Panc1 (cell line): ENCODE measurements around the gene FGA.

Experiments
- POLR2AphosphoS5 ChIP-seq: IDR thresholded peaks from 2 replicates; pipeline ENCODE4 v1.6.1; 2012; ENCODE audit warnings: mild to moderate bottlenecking, low read depth, low read length, moderate library complexity
- TF ChIP-seq, protein P1 (sequence below): fragments of 450-650 bp; IDR thresholded peaks from 2 replicates; pipeline ENCODE4 v1.5.1; 2017; ENCODE audit warnings: mild to moderate bottlenecking
- TF ChIP-seq, protein P2 (sequence below), 2 experiments: IDR thresholded peaks; 2 replicates each; pipeline ENCODE4 v1.6.1; 2011 to 2012; ENCODE audit warnings: low read depth in 2 of 2, control low read depth in 1 of 2, low read length in 1 of 2, mild to moderate bottlenecking in 1 of 2, moderate library complexity in 1 of 2; ENCODE audit not compliant: insufficient read depth in 1 of 2

GRCh38 chr4:154634058-154634457 is 43.5 kb upstream of the FGA start:
- TF ChIP-seq, protein P1, sequence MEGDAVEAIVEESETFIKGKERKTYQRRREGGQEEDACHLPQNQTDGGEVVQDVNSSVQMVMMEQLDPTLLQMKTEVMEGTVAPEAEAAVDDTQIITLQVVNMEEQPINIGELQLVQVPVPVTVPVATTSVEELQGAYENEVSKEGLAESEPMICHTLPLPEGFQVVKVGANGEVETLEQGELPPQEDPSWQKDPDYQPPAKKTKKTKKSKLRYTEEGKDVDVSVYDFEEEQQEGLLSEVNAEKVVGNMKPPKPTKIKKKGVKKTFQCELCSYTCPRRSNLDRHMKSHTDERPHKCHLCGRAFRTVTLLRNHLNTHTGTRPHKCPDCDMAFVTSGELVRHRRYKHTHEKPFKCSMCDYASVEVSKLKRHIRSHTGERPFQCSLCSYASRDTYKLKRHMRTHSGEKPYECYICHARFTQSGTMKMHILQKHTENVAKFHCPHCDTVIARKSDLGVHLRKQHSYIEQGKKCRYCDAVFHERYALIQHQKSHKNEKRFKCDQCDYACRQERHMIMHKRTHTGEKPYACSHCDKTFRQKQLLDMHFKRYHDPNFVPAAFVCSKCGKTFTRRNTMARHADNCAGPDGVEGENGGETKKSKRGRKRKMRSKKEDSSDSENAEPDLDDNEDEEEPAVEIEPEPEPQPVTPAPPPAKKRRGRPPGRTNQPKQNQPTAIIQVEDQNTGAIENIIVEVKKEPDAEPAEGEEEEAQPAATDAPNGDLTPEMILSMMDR, result no peak
- TF ChIP-seq, protein P2, sequence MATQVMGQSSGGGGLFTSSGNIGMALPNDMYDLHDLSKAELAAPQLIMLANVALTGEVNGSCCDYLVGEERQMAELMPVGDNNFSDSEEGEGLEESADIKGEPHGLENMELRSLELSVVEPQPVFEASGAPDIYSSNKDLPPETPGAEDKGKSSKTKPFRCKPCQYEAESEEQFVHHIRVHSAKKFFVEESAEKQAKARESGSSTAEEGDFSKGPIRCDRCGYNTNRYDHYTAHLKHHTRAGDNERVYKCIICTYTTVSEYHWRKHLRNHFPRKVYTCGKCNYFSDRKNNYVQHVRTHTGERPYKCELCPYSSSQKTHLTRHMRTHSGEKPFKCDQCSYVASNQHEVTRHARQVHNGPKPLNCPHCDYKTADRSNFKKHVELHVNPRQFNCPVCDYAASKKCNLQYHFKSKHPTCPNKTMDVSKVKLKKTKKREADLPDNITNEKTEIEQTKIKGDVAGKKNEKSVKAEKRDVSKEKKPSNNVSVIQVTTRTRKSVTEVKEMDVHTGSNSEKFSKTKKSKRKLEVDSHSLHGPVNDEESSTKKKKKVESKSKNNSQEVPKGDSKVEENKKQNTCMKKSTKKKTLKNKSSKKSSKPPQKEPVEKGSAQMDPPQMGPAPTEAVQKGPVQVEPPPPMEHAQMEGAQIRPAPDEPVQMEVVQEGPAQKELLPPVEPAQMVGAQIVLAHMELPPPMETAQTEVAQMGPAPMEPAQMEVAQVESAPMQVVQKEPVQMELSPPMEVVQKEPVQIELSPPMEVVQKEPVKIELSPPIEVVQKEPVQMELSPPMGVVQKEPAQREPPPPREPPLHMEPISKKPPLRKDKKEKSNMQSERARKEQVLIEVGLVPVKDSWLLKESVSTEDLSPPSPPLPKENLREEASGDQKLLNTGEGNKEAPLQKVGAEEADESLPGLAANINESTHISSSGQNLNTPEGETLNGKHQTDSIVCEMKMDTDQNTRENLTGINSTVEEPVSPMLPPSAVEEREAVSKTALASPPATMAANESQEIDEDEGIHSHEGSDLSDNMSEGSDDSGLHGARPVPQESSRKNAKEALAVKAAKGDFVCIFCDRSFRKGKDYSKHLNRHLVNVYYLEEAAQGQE (IDR thresholded peaks at IDR 0.05; ENCODE audit: insufficient read depth in 1 of 2, low read depth in 2 of 2, low read length in 1 of 2), result no peak
- no peak for TF ChIP-seq POLR2AphosphoS5
